GM12878 (cell line): ENCODE measurements around the gene MAMLD1. TPM values are rescaled to one million over a fixed set of nuclear protein-coding genes. Genes with fewer than 3 reads are reported as not detected.

Experiments
- ATAC-seq: fragments of 200-7000 bp; cut with Tn5 transposase; 3 replicates; pipeline ENCODE4 v1.9.1; 2020; ENCODE audit warnings: mild to moderate bottlenecking, moderate library complexity
- BruUV-seq: library from RNA; stranded (reverse); fragments of 400-500 nt; replicated peaks from 2 replicates; lab custom pipeline; 2021; lab: Mats Ljungman, UMichigan
- CTCF ChIA-PET: fragments of 300-600 bp; sonication (Branson Sonifier 250); formaldehyde crosslinking; extraction: SDS; loops from one replicate; lab custom pipeline; 2021; ENCODE audit warnings: inconsistent platforms; lab: Yijun Ruan, JAX
- POLR2A ChIA-PET: fragments of 350-600 bp; formaldehyde crosslinking; extraction: SDS; loops from one replicate; lab custom pipeline; 2021; ENCODE audit warnings: inconsistent platforms; lab: Charles Lee
- RAD21 ChIA-PET: fragments of 300-600 bp; sonication (Branson Sonifier 250); formaldehyde crosslinking; loops from one replicate; lab custom pipeline; 2023; ENCODE audit warnings: antibody characterized with exemption; ENCODE audit not compliant: unreplicated experiment; lab: Charles Lee
- SMC1A ChIA-PET: fragments of 300-600 bp; sonication (Branson Sonifier 250); formaldehyde crosslinking; loops from one replicate; lab custom pipeline; 2023; ENCODE audit not compliant: unreplicated experiment, uncharacterized antibody; lab: Charles Lee
- DNase-seq: peaks from one replicate; pipeline ENCODE4 v3.0.0-alpha.2; 2011; ENCODE audit warnings: low read depth, low spot score
- FAIRE-seq: peaks from 3 replicates; lab custom pipeline; 2011; peaks lifted over from hg19 to GRCh38; lab: Jason Lieb, UNC
- H2AFZ ChIP-seq: 2 replicates; pipeline ENCODE4 v1.6.0; 2011; ENCODE audit warnings: low read depth, low read length, control low read depth; ENCODE audit not compliant: control insufficient read depth
- H3K27ac ChIP-seq: 2 replicates; pipeline ENCODE4 v1.5.1; 2011; ENCODE audit warnings: control low read depth; ENCODE audit not compliant: control insufficient read depth, insufficient read depth
- H3K27me3 ChIP-seq, 2 experiments: replicated peaks in 1 of 2; 2 replicates each; pipeline versions ENCODE4 v1.6.0 to v1.6.1; 2011; ENCODE audit warnings: low read length in 1 of 2; ENCODE audit not compliant: control insufficient read depth in 2 of 2, insufficient read depth in 2 of 2
- H3K36me3 ChIP-seq, 2 experiments: 2 replicates each; pipeline ENCODE4 v1.5.1; 2011; ENCODE audit warnings: low read length in 1 of 2; ENCODE audit not compliant: control insufficient read depth in 2 of 2, insufficient read depth in 2 of 2
- H3K4me1 ChIP-seq: 2 replicates; pipeline ENCODE4 v1.6.1; 2011; ENCODE audit warnings: mild to moderate bottlenecking, low read length, moderate library complexity, mixed read lengths; ENCODE audit not compliant: control insufficient read depth, insufficient read depth
- H3K4me2 ChIP-seq: 2 replicates; pipeline ENCODE4 v1.6.0; 2011; ENCODE audit warnings: control low read depth; ENCODE audit not compliant: control insufficient read depth, insufficient read depth
- H3K4me3 ChIP-seq: fragments of 200-600 bp; sonication (generic); 2 replicates; pipeline ENCODE4 v1.5.1; 2016
- H3K79me2 ChIP-seq: 2 replicates; pipeline ENCODE4 v1.6.0; 2011; ENCODE audit warnings: low read length; ENCODE audit not compliant: control insufficient read depth, insufficient read depth
- H3K9ac ChIP-seq: 2 replicates; pipeline ENCODE4 v1.8.0; 2011; ENCODE audit warnings: low read length, control low read depth, mixed read lengths; ENCODE audit not compliant: control insufficient read depth, insufficient read depth
- H3K9me3 ChIP-seq: replicated peaks from 3 replicates; pipeline ENCODE4 v1.5.1; 2011; ENCODE audit warnings: mild to moderate bottlenecking, low read length; ENCODE audit not compliant: control insufficient read depth, insufficient read depth
- H4K20me1 ChIP-seq: 2 replicates; pipeline ENCODE4 v1.6.0; 2011; ENCODE audit not compliant: control insufficient read depth, insufficient read depth
- ASH2L ChIP-seq: fragments of 300-600, 200-600 bp; sonication (generic); IDR thresholded peaks from 2 replicates; pipeline ENCODE4 v1.6.1; 2017; ENCODE audit warnings: low read depth, mild to moderate bottlenecking, borderline replicate concordance
- DPF2 ChIP-seq: fragments of 450-650 bp; IDR thresholded peaks from 2 replicates; pipeline ENCODE4 v1.6.1; 2017; ENCODE audit warnings: mild to moderate bottlenecking
- FOXK2 ChIP-seq: fragments of 450-650 bp; IDR thresholded peaks from 2 replicates; pipeline ENCODE4 v1.6.1; 2017; ENCODE audit warnings: mild to moderate bottlenecking, moderate library complexity
- GABPA ChIP-seq: IDR thresholded peaks from 2 replicates; pipeline ENCODE4 v1.6.1; 2014; ENCODE audit warnings: antibody characterized with exemption, low read depth, mild to moderate bottlenecking, inconsistent platforms
- HCFC1 ChIP-seq: fragments of 150-350 bp; IDR thresholded peaks from 2 replicates; pipeline ENCODE4 v1.6.1; 2014; ENCODE audit warnings: low read length
- KLF5 ChIP-seq: fragments of 450-650 bp; IDR thresholded peaks from 2 replicates; pipeline ENCODE4 v1.6.1; 2014; ENCODE audit warnings: mild to moderate bottlenecking; ENCODE audit not compliant: partially characterized antibody
- MTA3 ChIP-seq: IDR thresholded peaks from 2 replicates; pipeline ENCODE4 v1.6.1; 2012; ENCODE audit warnings: low read length, inconsistent platforms, borderline replicate concordance
- MYC ChIP-seq: IDR thresholded peaks from 2 replicates; pipeline ENCODE4 v1.6.1; 2011; ENCODE audit warnings: mild to moderate bottlenecking, low read length, moderate library complexity, inconsistent platforms; ENCODE audit not compliant: insufficient read depth, insufficient replicate concordance, insufficient read length, severe bottlenecking
- PAX5 ChIP-seq: IDR thresholded peaks from 2 replicates; pipeline ENCODE4 v1.6.1; 2011; ENCODE audit warnings: low read depth, low read length, borderline replicate concordance
- PAX8 ChIP-seq: fragments of 450-650 bp; IDR thresholded peaks from 2 replicates; pipeline ENCODE4 v1.6.1; 2017; ENCODE audit warnings: mild to moderate bottlenecking, moderate library complexity
- PML ChIP-seq: IDR thresholded peaks from 2 replicates; pipeline ENCODE4 v1.6.1; 2012; ENCODE audit warnings: low read length, inconsistent platforms
- POLR2A ChIP-seq: IDR thresholded peaks from 2 replicates; pipeline ENCODE4 v1.6.1; 2011; ENCODE audit warnings: low read depth, mild to moderate bottlenecking, low read length
- RCOR1 ChIP-seq: conservative IDR thresholded peaks from 2 replicates; pipeline ENCODE4 v1.6.1; 2012; ENCODE audit warnings: low read depth, low read length, improper control_type of control experiment
- SMAD1 ChIP-seq: fragments of 450-650 bp; IDR thresholded peaks from 2 replicates; pipeline ENCODE4 v1.6.1; 2018; ENCODE audit warnings: mild to moderate bottlenecking, low read depth; ENCODE audit not compliant: partially characterized antibody
- SP1 ChIP-seq: IDR thresholded peaks from one replicate; pipeline ENCODE4 v1.6.1; 2011; ENCODE audit warnings: low read depth, low read length
- STAT1 ChIP-seq: fragments of 450-650 bp; conservative IDR thresholded peaks from 2 replicates; pipeline ENCODE4 v1.6.1; 2014; ENCODE audit warnings: antibody characterized with exemption, mild to moderate bottlenecking
- YBX1 ChIP-seq: fragments of 450-650 bp; IDR thresholded peaks from 2 replicates; pipeline ENCODE4 v1.6.1; 2016; ENCODE audit warnings: antibody characterized with exemption
- WGBS: methylation state at CpG from one replicate; pipeline ENCODE4 v1.1.6; 2016; ENCODE audit warnings: low lambda C conversion rate; ENCODE audit not compliant: insufficient replicate concordance, insufficient coverage; ENCODE audit errors: missing lambda C conversion rate; 5-methylcytosine and 5-hydroxymethylcytosine counted together
- in situ Hi-C: fragments of 300-500 bp; cut with MboI; formaldehyde crosslinking; loops from 9 replicates; pipeline ENCODE4 v1.14.3; 2018; ENCODE audit warnings: mixed read lengths
- intact Hi-C: fragments of 100-400 bp; cut with micrococcal nuclease; formaldehyde crosslinking; loops from one replicate; pipeline ENCODE4 v1.14.2; 2022; ENCODE audit not compliant: unreplicated experiment
- polyA plus RNA-seq, 11 experiments: library from polyadenylated mRNA; depleted of rRNA in 4 of 11; unstranded in 6 of 11; stranded (reverse) in 5 of 11; fragments of >200 nt; fragmentation: Nextera tagmentation in 4 of 11; fragmentation: Illumina TruSeq in 1 of 11; extraction: Ambion mirVana in 4 of 11; extraction: Trizol in 1 of 11; gene quantifications; 1 replicate in 1 of 11; 2 replicates in 10 of 11; pipeline versions ENCODE4 v1.2.1 to v1.2.3, GENCODE V29; 2011 to 2016; ENCODE audit warnings: inconsistent platforms in 2 of 11, missing spikeins in 2 of 11, low read depth in 1 of 11
- total RNA-seq, 4 experiments: library from RNA; depleted of rRNA in 3 of 4; stranded (reverse); fragments of >200 nt in 3 of 4; fragmentation: Illumina TruSeq in 1 of 4; extraction: Trizol in 1 of 4; gene quantifications; 2 replicates each; pipeline versions ENCODE4 v1.2.1 to v1.2.3, GENCODE V29; 2013 to 2021
- TF ChIP-seq, protein P1 (sequence below): fragments of 450-650 bp; IDR thresholded peaks from 2 replicates; pipeline ENCODE4 v1.6.1; 2017; ENCODE audit warnings: low read depth, mild to moderate bottlenecking, moderate library complexity
- TF ChIP-seq, protein P2 (sequence below): fragments of 450-650 bp; formaldehyde crosslinking; IDR thresholded peaks from 2 replicates; pipeline ENCODE4 v1.4.0; 2020; ENCODE audit warnings: mild to moderate bottlenecking, moderate library complexity

Gene MAMLD1
- total and polyA plus RNA-seq, 10 of the 15 experiments (the other 5 are each of a cell fraction or from before 2014, with no cell fraction given) = 0.03 to 0.05 TPM; not detected in 8

DNA sequence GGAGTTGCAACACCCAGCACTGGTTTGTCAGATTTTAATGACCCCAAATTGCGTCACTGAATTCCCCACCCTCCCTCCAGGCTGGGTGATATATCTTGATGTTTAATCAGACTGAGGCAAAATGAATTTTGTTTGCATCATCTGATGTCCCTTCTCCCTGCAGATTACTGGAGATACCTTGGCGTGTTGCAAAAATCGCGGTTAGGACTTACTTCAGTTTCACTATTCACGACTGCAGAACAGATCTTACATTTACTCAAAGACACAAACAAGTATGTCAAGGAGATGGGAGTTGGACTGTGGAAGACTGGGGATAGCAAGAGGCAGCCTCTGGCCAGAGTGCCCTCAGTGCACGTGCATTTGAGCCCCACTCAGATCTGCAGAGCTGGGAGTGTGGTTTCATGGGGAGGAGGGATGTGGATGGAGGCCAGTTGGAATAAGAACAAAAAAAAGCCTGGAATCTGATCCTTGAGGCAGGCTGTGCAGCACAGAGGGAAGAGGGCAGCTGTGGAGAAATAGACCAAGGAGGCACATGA, 113.1 kb downstream of the MAMLD1 start (continued):
- TF ChIP-seq, protein P1, sequence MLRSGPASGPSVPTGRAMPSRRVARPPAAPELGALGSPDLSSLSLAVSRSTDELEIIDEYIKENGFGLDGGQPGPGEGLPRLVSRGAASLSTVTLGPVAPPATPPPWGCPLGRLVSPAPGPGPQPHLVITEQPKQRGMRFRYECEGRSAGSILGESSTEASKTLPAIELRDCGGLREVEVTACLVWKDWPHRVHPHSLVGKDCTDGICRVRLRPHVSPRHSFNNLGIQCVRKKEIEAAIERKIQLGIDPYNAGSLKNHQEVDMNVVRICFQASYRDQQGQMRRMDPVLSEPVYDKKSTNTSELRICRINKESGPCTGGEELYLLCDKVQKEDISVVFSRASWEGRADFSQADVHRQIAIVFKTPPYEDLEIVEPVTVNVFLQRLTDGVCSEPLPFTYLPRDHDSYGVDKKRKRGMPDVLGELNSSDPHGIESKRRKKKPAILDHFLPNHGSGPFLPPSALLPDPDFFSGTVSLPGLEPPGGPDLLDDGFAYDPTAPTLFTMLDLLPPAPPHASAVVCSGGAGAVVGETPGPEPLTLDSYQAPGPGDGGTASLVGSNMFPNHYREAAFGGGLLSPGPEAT = no peak
- TF ChIP-seq YBX1 (no peak), POLR2A (no peak)

DNA sequence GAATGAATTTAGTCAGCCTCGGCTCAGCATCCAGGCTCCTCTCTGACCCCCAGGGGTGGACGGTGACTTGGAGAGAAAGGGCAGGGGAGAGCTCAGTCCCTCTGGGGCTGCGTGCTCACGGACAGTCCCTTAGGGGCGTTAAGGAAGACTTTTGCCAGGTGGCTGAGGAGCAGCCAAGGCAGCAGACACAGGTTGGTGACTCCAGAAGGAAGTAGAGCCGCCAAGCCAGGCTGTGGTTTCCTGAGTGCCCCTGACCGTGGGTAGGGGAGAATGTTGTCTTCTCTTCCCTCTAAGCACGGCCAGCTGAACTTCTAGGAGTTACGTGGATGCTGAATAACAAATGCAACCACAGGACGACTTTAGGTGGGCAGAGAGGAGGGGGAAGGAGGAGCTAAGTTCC, 114.3 kb downstream of the MAMLD1 start:
- RAD21 ChIA-PET = interaction anchor here (1.3 kb wide), 1 partner anchor 10 kb away, joined by 4 read pairs; no protein-coding TSS in a partner anchor
- TF ChIP-seq HCFC1 = no peak
- TF ChIP-seq STAT1 = no peak
- no peak for TF ChIP-seq ASH2L
- TF ChIP-seq KLF5 = no peak
- TF ChIP-seq FOXK2 = no peak
- TF ChIP-seq GABPA = no peak
- no peak for TF ChIP-seq SP1
- TF ChIP-seq PAX8 = no peak
- no peak for TF ChIP-seq MYC
- TF ChIP-seq PAX5 = no peak
- TF ChIP-seq SMAD1 = no peak
- no peak for TF ChIP-seq DPF2
- TF ChIP-seq, protein P2, sequence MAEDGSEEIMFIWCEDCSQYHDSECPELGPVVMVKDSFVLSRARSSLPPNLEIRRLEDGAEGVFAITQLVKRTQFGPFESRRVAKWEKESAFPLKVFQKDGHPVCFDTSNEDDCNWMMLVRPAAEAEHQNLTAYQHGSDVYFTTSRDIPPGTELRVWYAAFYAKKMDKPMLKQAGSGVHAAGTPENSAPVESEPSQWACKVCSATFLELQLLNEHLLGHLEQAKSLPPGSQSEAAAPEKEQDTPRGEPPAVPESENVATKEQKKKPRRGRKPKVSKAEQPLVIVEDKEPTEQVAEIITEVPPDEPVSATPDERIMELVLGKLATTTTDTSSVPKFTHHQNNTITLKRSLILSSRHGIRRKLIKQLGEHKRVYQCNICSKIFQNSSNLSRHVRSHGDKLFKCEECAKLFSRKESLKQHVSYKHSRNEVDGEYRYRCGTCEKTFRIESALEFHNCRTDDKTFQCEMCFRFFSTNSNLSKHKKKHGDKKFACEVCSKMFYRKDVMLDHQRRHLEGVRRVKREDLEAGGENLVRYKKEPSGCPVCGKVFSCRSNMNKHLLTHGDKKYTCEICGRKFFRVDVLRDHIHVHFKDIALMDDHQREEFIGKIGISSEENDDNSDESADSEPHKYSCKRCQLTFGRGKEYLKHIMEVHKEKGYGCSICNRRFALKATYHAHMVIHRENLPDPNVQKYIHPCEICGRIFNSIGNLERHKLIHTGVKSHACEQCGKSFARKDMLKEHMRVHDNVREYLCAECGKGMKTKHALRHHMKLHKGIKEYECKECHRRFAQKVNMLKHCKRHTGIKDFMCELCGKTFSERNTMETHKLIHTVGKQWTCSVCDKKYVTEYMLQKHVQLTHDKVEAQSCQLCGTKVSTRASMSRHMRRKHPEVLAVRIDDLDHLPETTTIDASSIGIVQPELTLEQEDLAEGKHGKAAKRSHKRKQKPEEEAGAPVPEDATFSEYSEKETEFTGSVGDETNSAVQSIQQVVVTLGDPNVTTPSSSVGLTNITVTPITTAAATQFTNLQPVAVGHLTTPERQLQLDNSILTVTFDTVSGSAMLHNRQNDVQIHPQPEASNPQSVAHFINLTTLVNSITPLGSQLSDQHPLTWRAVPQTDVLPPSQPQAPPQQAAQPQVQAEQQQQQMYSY (CRISPR knock-in tag) = no peak
- TF ChIP-seq MTA3 = no peak
- TF ChIP-seq PML = no peak
- TF ChIP-seq RCOR1 = no peak

More for the DNA sequence above, 114.3 kb downstream of the MAMLD1 start:
- no peak overlapping the region for H3K27ac ChIP-seq
- ChIA-PET SMC1A (interaction anchor here (1.0 kb wide), 1 partner anchor 10 kb away, joined by 3 read pairs; no protein-coding TSS in a partner anchor), POLR2A (no interaction called here), CTCF (interaction anchor here (0.6 kb wide), 1 partner anchor 26 kb away, joined by 3 read pairs; no protein-coding TSS in a partner anchor)
- H3K79me2 ChIP-seq = no peaks in the 10 kb centered on the region
- H4K20me1 ChIP-seq = no peaks in the 10 kb centered on the region; the same call in 1 of the 2 replicates
- H3K9me3 ChIP-seq = no peaks in the 10 kb centered on the region
- H3K4me3 ChIP-seq = no peak overlapping the region
- no peak overlapping the region for H2AFZ ChIP-seq
- no peak for DNase-seq
- H3K27me3 ChIP-seq = peaks cover under 1 to 6% of the 10 kb centered on the region in 2 experiments; a peak in 2 of 4 replicates
- no peak overlapping the region for H3K9ac ChIP-seq
- peaks cover 10% of the 10 kb centered on the region for H3K4me1 ChIP-seq
- intact Hi-C loops (no loop called here), in situ Hi-C loops (loop anchor here (25.0 kb wide), 1 partner anchor 515 kb away; no protein-coding TSS in a partner anchor)
- ATAC-seq = no peak
- no peak overlapping the region for H3K4me2 ChIP-seq
- no peaks in the 10 kb centered on the region for H3K36me3 ChIP-seq
- 18% methylated on average over 10 of the region's 10 CpGs for whole genome bisulfite sequencing
- BruUV-seq = no TSS peak
- FAIRE-seq = no peak
